Large intestine (tissue), 3 donors: ENCODE measurements around the gene METTL23. TPM values are rescaled to one million over a fixed set of nuclear protein-coding genes. Genes with fewer than 3 reads are reported as not detected.
"Not testable (repeated sequence)": the region's sequence is repeated elsewhere in the genome, so short reads cannot be mapped to it uniquely, and the experiment has no call there.

Source experiments
- DNase-seq, 2 donors: peaks; one replicate each; pipeline versions ENCODE4 v3.0.0 to v3.0.0-alpha.2; 2013
- H3K27ac ChIP-seq: one replicate; pipeline ENCODE4 v1.5.1; 2013; ENCODE audit warnings: low read length
- H3K27me3 ChIP-seq: 2 replicates; pipeline ENCODE4 v1.6.1; 2013; ENCODE audit warnings: low read length; ENCODE audit not compliant: control insufficient read depth, insufficient read depth
- H3K36me3 ChIP-seq: 2 replicates; pipeline ENCODE4 v1.6.1; 2013; ENCODE audit warnings: low read length; ENCODE audit not compliant: control insufficient read depth, insufficient read depth
- H3K4me1 ChIP-seq: one replicate; pipeline ENCODE4 v1.6.1; 2013; ENCODE audit warnings: low read length; ENCODE audit not compliant: control insufficient read depth, insufficient read depth
- H3K4me3 ChIP-seq: one replicate; pipeline ENCODE4 v1.5.1; 2013; ENCODE audit warnings: low read length
- H3K9me3 ChIP-seq: one replicate; pipeline ENCODE4 v1.6.1; 2013; ENCODE audit warnings: mild to moderate bottlenecking, low read depth, low read length, moderate library complexity; ENCODE audit not compliant: control insufficient read depth
- WGBS: methylation state at CpG from one replicate; pipeline ENCODE4 v1.1.5; 2013; ENCODE audit warnings: low lambda C conversion rate; ENCODE audit not compliant: insufficient coverage; 5-methylcytosine and 5-hydroxymethylcytosine counted together
- polyA plus RNA-seq: library from polyadenylated mRNA; unstranded; fragments of 120-200 nt; gene quantifications from one replicate; pipeline ENCODE4 v1.2.1, GENCODE V29; 2013

METTL23 gene
- polyA plus RNA-seq, 1 donor = 38.8 TPM

DNA sequence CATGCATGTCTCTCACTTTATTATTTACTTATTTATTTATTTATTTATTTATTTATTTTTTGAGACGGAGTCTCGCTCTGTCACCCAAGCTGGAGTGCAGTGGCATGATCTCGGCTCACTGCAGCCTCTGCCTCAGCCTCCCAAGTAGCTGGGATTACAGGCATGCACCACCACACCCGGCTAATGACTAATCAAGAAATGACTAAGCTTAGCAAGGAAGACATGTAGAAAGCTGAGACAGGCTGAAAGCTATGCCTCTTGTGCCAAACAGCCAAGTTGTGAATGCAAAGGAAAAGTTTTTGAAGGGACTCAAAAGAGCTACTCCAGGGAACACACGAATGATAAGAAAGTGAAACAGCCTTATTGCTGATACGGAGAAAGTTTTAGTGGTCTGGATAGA, 19.1 kb downstream of the METTL23 start:
- H3K27me3 ChIP-seq, H3K4me1 ChIP-seq, DNase-seq, H3K9me3 ChIP-seq, H3K4me3 ChIP-seq, H3K27ac ChIP-seq: not testable (repeated sequence)
- WGBS = 90% methylated on average over 2 of the region's 6 CpGs
- H3K36me3 ChIP-seq = peaks cover 43% of the 10 kb centered on the region

- Histone ChIP-seq H3K27me3 (no peaks in the 10 kb centered on the region), H3K36me3 (peaks cover 38% of the 10 kb centered on the region)
- WGBS = 100% methylated on average over 3 of the region's 9 CpGs
Measured at GRCh38 chr17:76747716-76748363, 21.2 kb downstream of the METTL23 start.

DNA sequence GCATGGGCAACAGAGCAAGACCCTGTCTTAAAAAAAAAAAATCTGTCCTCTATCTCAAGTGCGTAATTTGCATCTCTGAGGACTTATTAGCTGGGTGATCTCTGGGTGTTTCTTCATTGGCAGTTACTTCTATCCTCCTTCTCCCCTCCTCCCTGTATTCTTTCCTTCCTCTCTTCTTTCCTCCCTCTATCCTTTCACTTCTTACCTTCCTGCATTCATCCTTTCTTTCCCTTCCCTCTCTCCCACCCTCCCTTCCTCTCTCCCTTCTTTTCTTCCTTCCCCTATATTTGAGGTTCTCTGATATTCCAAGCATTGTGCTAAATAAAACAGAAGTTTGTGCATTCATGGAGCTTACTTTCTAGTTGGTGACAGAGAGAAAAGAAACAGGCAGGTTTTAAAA, 22.0 kb downstream of the METTL23 start:
- H3K4me3 ChIP-seq = no peak overlapping the region
- no peaks in the 10 kb centered on the region for H3K4me1 ChIP-seq
- no peak overlapping the region for H3K27ac ChIP-seq
- H3K9me3 ChIP-seq = no peaks in the 10 kb centered on the region
- H3K36me3 ChIP-seq = peaks cover 38% of the 10 kb centered on the region
- no peak for DNase-seq
- WGBS = 89% methylated on average over 1 of the region's 1 CpG
- no peaks in the 10 kb centered on the region for H3K27me3 ChIP-seq

More at GRCh38 chr17:76747716-76748363, 21.2 kb downstream of the METTL23 start:
- Histone ChIP-seq H3K4me3 (no peak overlapping the region), H3K27ac (no peak overlapping the region), H3K4me1 (no peaks in the 10 kb centered on the region), H3K9me3 (no peaks in the 10 kb centered on the region)
- DNase-seq = no peak

DNA sequence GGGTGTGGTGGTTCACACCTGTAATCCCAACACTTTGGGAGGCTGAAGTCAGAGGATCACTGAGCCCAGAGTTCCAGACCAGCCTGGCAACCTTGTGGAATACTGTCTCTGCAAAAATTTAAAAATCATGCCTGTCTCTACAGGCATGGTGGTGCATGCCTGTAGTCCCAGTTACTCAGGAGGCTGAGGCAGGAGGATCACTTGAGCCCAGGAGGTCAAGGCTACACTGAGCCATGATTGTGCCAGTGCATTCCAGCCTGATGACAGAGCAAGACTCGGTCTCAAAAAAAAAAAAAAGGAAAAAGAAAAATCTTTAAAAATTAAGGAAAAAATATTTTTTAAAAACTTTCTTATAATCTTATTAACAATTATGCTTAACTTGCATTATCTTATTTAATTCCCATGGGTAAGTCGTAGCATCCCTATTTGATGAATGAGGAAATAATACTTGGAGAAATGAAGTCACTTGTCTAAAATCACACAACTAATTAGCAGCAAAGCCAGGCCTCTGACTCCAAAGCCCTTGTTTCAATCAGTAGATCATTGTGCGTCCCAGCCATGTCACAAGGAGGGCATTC, 24.9 kb downstream of the METTL23 start:
- DNase-seq = no peak
- no peaks in the 10 kb centered on the region for H3K9me3 ChIP-seq
- H3K27me3 ChIP-seq = no peaks in the 10 kb centered on the region
- WGBS = 100% methylated on average over 1 of the region's 3 CpGs
- H3K36me3 ChIP-seq = peaks cover 25% of the 10 kb centered on the region
- H3K4me1 ChIP-seq = no peaks in the 10 kb centered on the region
- H3K4me3 ChIP-seq = no peak overlapping the region
- H3K27ac ChIP-seq = no peak overlapping the region

DNA sequence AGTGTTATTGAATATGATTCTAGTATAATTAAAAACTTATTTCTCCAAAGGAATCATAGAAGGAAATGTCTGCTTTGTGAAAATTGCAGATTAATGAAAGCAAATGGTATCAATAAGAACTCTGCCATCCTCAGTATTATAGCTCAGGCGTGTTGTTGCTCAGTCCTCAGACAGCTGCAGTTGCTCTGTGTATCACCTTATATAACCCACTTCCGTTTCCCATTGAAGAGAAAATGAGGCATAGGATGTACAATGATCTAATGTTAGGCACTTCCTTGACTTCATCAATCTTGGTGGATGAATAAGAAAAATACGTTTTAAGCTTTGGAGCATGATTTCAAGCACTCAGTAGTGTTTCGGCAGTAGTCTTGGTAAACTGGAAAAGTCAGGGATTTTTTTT, 25.4 kb downstream of the METTL23 start:
- Histone ChIP-seq H3K9me3 (no peaks in the 10 kb centered on the region), H3K36me3 (peaks cover 27% of the 10 kb centered on the region), H3K4me3 (no peak overlapping the region), H3K4me1 (no peaks in the 10 kb centered on the region), H3K27me3 (no peaks in the 10 kb centered on the region), H3K27ac (no peak overlapping the region)
- DNase-seq = no peak
- WGBS = no CpG with 5 or more reads among the region's 4 CpGs

GRCh38 chr17:76753061-76753961, 26.7 kb downstream of the METTL23 start:
- peaks cover under 1% of the 10 kb centered on the region for H3K9me3 ChIP-seq
- no peak overlapping the region for H3K27ac ChIP-seq
- peaks cover 27% of the 10 kb centered on the region for H3K36me3 ChIP-seq
- WGBS = 100% methylated on average over 1 of the region's 12 CpGs
- H3K4me1 ChIP-seq = no peaks in the 10 kb centered on the region
- no peak overlapping the region for H3K4me3 ChIP-seq
- no peaks in the 10 kb centered on the region for H3K27me3 ChIP-seq
- DNase-seq = no peak

DNA sequence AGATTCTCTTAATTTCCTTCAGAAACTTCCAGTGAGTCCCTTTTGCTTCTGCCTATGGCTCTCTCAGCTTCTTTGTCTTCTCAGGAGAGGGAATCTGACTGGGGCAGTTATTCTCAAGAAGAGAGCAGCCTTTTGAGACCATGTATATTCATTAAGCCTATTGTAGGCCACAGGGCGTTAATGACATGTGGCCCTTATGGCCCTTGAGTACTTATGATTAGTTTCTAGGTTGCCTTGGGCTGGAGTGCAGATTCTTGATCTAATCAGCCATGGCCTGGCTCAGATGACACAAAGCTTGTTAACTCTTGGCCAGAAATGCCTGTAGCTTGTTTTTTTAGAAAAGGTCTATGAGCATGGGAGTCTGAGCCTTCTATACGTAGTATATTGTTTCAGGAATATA, 28.6 kb downstream of the METTL23 start:
- WGBS = no CpG with 5 or more reads among the region's 2 CpGs
- no peaks in the 10 kb centered on the region for H3K27me3 ChIP-seq
- no peak overlapping the region for H3K4me3 ChIP-seq
- peaks cover 3% of the 10 kb centered on the region for H3K9me3 ChIP-seq
- no peak overlapping the region for H3K27ac ChIP-seq
- peaks cover 30% of the 10 kb centered on the region for H3K36me3 ChIP-seq
- H3K4me1 ChIP-seq = no peaks in the 10 kb centered on the region
- DNase-seq = no peak

DNA sequence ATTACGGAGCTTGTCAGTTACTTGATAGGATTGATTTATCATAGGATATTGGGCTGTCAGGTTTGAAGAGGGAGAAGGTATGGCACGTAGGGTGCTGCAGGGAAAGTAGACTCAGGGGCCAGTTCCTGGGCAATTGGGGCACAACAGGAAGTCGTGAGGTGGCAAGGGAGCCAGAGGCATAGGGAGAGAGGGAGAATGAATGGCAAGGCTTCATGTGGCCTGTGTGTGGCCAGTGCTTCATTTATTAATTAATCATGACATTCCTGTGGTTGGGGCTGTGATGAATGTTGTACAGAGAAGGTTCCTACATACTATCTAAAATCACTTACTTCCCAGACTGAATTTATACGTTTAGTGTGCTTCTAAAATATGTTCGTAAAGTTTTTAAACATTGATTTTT, 30.6 kb downstream of the METTL23 start:
- DNase-seq = no peak
- H3K4me1 ChIP-seq = no peaks in the 10 kb centered on the region
- H3K27me3 ChIP-seq = no peaks in the 10 kb centered on the region
- no peak overlapping the region for H3K27ac ChIP-seq
- H3K9me3 ChIP-seq = peaks cover 12% of the 10 kb centered on the region
- no CpG with 5 or more reads among the region's 5 CpGs for WGBS
- peaks cover 33% of the 10 kb centered on the region for H3K36me3 ChIP-seq
- no peak overlapping the region for H3K4me3 ChIP-seq

GRCh38 chr17:76758570-76758969, 31.9 kb downstream of the METTL23 start:
- no peak for DNase-seq
- H3K27ac ChIP-seq = no peak overlapping the region
- H3K4me3 ChIP-seq = no peak overlapping the region
- H3K4me1 ChIP-seq = no peaks in the 10 kb centered on the region
- peaks cover 30% of the 10 kb centered on the region for H3K36me3 ChIP-seq
- H3K27me3 ChIP-seq = no peaks in the 10 kb centered on the region
- H3K9me3 ChIP-seq = peaks cover 14% of the 10 kb centered on the region
- WGBS = 100% methylated on average over 1 of the region's 3 CpGs

DNA sequence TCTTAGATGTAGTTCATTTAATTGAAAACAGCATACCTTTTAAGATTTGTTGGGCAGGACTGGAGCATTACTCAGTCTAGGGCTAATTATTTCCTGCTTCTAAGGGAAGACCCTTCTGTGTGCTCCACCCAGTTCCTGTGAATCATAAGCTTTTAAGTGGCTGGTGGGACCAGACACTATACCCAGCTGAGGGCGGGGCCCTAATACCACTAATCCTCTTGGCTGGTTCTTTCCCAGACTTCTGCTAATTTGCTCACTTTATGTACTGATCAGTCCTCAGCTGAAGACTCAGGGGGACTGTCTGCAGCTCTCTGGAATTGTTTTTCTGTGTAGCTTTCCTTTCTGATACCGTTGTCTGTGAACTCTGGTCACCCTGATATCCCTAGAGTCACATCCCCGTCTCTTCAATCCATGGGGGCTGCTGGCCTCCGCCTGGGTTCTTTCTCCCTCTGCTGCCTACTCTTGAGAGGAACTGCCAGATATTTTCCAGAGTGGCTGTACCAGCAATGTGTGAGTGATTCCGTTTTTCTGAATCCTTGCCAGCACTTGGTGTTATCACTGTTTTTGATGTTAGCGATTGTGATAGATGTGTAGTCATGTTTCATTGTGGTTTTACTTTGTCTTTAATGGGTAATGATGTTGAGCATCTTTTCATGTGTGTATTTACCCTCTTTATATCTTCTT, 46.3 kb downstream of the METTL23 start:
- WGBS = 100% methylated on average over 2 of the region's 6 CpGs
- H3K36me3 ChIP-seq = peaks cover 52% of the 10 kb centered on the region
- DNase-seq = no peak
- no peaks in the 10 kb centered on the region for H3K4me1 ChIP-seq
- H3K27ac ChIP-seq = no peak overlapping the region
- no peaks in the 10 kb centered on the region for H3K27me3 ChIP-seq
- no peaks in the 10 kb centered on the region for H3K9me3 ChIP-seq
- H3K4me3 ChIP-seq = no peak overlapping the region
